CD4-positive, CD25-positive, alpha-beta regulatory T cell (primary cell): ENCODE results near the gene CHCHD4. TPM values are rescaled to one million over a fixed set of nuclear protein-coding genes. Genes with fewer than 3 reads are reported as not detected.

Experiments
- ATAC-seq, 2 donors: fragments of 150-1000 bp; cut with Tn5 transposase; one replicate each; pipeline ENCODE4 v1.10.0; 2021; ENCODE audit warnings: low read depth in 2 of 2, moderate number of reproducible peaks in 2 of 2, moderate library complexity in 1 of 2
- DNase-seq, 3 donors: peaks; one replicate each; pipeline versions ENCODE4 v3.0.0 to v3.0.0-alpha.2; 2012 to 2022; ENCODE audit warnings: mixed read lengths in 1 of 3
- H3K27ac ChIP-seq: one replicate; pipeline ENCODE4 v1.7.0; 2013; ENCODE audit warnings: mild to moderate bottlenecking, low read length; ENCODE audit not compliant: insufficient read depth, poor library complexity, severe bottlenecking
- H3K27me3 ChIP-seq: one replicate; pipeline ENCODE4 v1.7.0; 2013; ENCODE audit warnings: low read length; ENCODE audit not compliant: control insufficient read depth, insufficient read depth
- H3K36me3 ChIP-seq: one replicate; pipeline ENCODE4 v1.7.0; 2013; ENCODE audit warnings: mild to moderate bottlenecking, low read length, moderate library complexity; ENCODE audit not compliant: control insufficient read depth, insufficient read depth
- H3K4me1 ChIP-seq: 2 replicates; pipeline ENCODE4 v1.7.0; 2013; ENCODE audit warnings: mild to moderate bottlenecking, low read length; ENCODE audit not compliant: insufficient read depth, control insufficient read depth, poor library complexity, severe bottlenecking
- H3K4me3 ChIP-seq: one replicate; pipeline ENCODE4 v1.7.0; 2013; ENCODE audit warnings: low read depth, mild to moderate bottlenecking, low read length, moderate library complexity
- H3K9me3 ChIP-seq, 2 experiments: 1 replicate in 1 of 2; 2 replicates in 1 of 2; pipeline ENCODE4 v1.7.0; 2013; ENCODE audit warnings: low read length in 2 of 2, mild to moderate bottlenecking in 1 of 2, moderate library complexity in 1 of 2; ENCODE audit not compliant: control insufficient read depth in 2 of 2
- H3K27ac Mint-ChIP-seq, 3 donors: one replicate each; pipeline ENCODE4 v1.8.0; 2020 to 2022; ENCODE audit warnings: mild to moderate bottlenecking in 3 of 3, mixed read lengths in 3 of 3, moderate library complexity in 2 of 3
- H3K27me3 Mint-ChIP-seq: one replicate; pipeline ENCODE4 v1.8.0; 2022; ENCODE audit warnings: mild to moderate bottlenecking, mixed read lengths
- H3K36me3 Mint-ChIP-seq: one replicate; pipeline ENCODE4 v1.8.0; 2020; ENCODE audit warnings: mixed read lengths
- H3K4me1 Mint-ChIP-seq, 4 donors: one replicate each; pipeline ENCODE4 v1.8.0; 2020 to 2022; ENCODE audit warnings: mixed read lengths in 4 of 4, mild to moderate bottlenecking in 1 of 4
- H3K4me3 Mint-ChIP-seq, 4 donors: one replicate each; pipeline ENCODE4 v1.8.0; 2020 to 2022; ENCODE audit warnings: mild to moderate bottlenecking in 4 of 4, mixed read lengths in 4 of 4, moderate library complexity in 3 of 4
- H3K9me3 Mint-ChIP-seq, 7 donors: one replicate each; pipeline ENCODE4 v1.8.0; 2020 to 2022; ENCODE audit warnings: mixed read lengths in 7 of 7, mild to moderate bottlenecking in 3 of 7, moderate library complexity in 2 of 7
- polyA plus RNA-seq, 4 donors: library from polyadenylated mRNA; unstranded; fragments of 300-500 nt; fragmentation: Illumina TruSeq; gene quantifications; one replicate each; pipeline ENCODE4 v1.2.3, GENCODE V29; 2021
- total RNA-seq: library from RNA; stranded (reverse); gene quantifications from one replicate; pipeline ENCODE4 v1.2.3, GENCODE V29; 2022

Gene CHCHD4
- total and polyA plus RNA-seq, 5 donors from 2014 or later = 3.6 to 21.1 (median 12.2) TPM

GRCh38 chr3:14133188-14133800 lies 8.6 kb upstream of the CHCHD4 start:
- Histone ChIP-seq H3K9me3 (no peaks in the 10 kb centered on the region), H3K27ac (no peak overlapping the region), H3K27me3 (no peaks in the 10 kb centered on the region), H3K36me3 (peaks cover 86% of the 10 kb centered on the region), H3K4me3 (no peak overlapping the region), H3K4me1 (no peaks in the 10 kb centered on the region)
- no peak for DNase-seq
- no peaks in the 10 kb centered on the region for H3K9me3 Mint-ChIP-seq
- peaks cover 57% of the 10 kb centered on the region for H3K36me3 Mint-ChIP-seq
- no peaks in the 10 kb centered on the region for H3K27me3 Mint-ChIP-seq
- no peak overlapping the region for H3K27ac Mint-ChIP-seq
- peaks cover 0 to 7% (median 3%) of the 10 kb centered on the region in 4 donors for H3K4me1 Mint-ChIP-seq
- ATAC-seq = no peak
- H3K4me3 Mint-ChIP-seq = no peak overlapping the region

GRCh38 chr3:14132689-14133088 lies 8.0 kb upstream of the CHCHD4 start:
- Histone ChIP-seq H3K4me3 (no peak overlapping the region), H3K27me3 (no peaks in the 10 kb centered on the region), H3K27ac (no peak overlapping the region), H3K4me1 (peaks cover 3% of the 10 kb centered on the region), H3K36me3 (peaks cover 84% of the 10 kb centered on the region), H3K9me3 (no peaks in the 10 kb centered on the region)
- H3K27me3 Mint-ChIP-seq = no peaks in the 10 kb centered on the region
- DNase-seq (no peak), ATAC-seq (no peak)
- peaks cover 0 to 12% (median 8%) of the 10 kb centered on the region in 4 donors for H3K4me1 Mint-ChIP-seq
- peak overlapping the region in 1 of 3 donors; percentile 35 for H3K27ac Mint-ChIP-seq
- no peak overlapping the region for H3K4me3 Mint-ChIP-seq
- H3K36me3 Mint-ChIP-seq = peaks cover 62% of the 10 kb centered on the region
- no peaks in the 10 kb centered on the region for H3K9me3 Mint-ChIP-seq

GRCh38 chr3:14132120-14132519 lies 7.5 kb upstream of the CHCHD4 start:
- Histone ChIP-seq H3K9me3 (no peaks in the 10 kb centered on the region), H3K27ac (no peak overlapping the region), H3K4me3 (no peak overlapping the region), H3K27me3 (no peaks in the 10 kb centered on the region), H3K36me3 (peaks cover 84% of the 10 kb centered on the region), H3K4me1 (peaks cover 8% of the 10 kb centered on the region)
- Mint-ChIP-seq H3K27me3 (no peaks in the 10 kb centered on the region), H3K4me3 (no peak overlapping the region), H3K36me3 (peaks cover 62% of the 10 kb centered on the region), H3K4me1 (peaks cover 0 to 15% (median 12%) of the 10 kb centered on the region in 4 donors), H3K27ac (peak overlapping the region in 2 of 3 donors; percentile 35 to 88), H3K9me3 (no peaks in the 10 kb centered on the region)
- ATAC-seq = no peak
- no peak for DNase-seq

GRCh38 chr3:14131134-14131533 lies 6.5 kb upstream of the CHCHD4 start:
- Histone ChIP-seq H3K9me3 (no peaks in the 10 kb centered on the region), H3K27ac (no peak overlapping the region), H3K4me1 (peaks cover 18% of the 10 kb centered on the region), H3K4me3 (no peak overlapping the region), H3K27me3 (no peaks in the 10 kb centered on the region), H3K36me3 (peaks cover 78% of the 10 kb centered on the region)
- no peaks in the 10 kb centered on the region for H3K27me3 Mint-ChIP-seq
- peaks cover 3 to 25% (median 19%) of the 10 kb centered on the region in 4 donors for H3K4me1 Mint-ChIP-seq
- ATAC-seq (no peak), DNase-seq (no peak)
- H3K27ac Mint-ChIP-seq = peak overlapping the region in 1 of 3 donors; percentile 88
- peak overlapping the region in 1 of 4 donors; percentile 70 for H3K4me3 Mint-ChIP-seq
- H3K36me3 Mint-ChIP-seq = peaks cover 58% of the 10 kb centered on the region
- no peaks in the 10 kb centered on the region for H3K9me3 Mint-ChIP-seq

GRCh38 chr3:14130707-14131106 lies 6.0 kb upstream of the CHCHD4 start:
- Mint-ChIP-seq H3K4me3 (no peak overlapping the region), H3K36me3 (peaks cover 54% of the 10 kb centered on the region), H3K9me3 (no peaks in the 10 kb centered on the region), H3K4me1 (peaks cover 3 to 30% (median 20%) of the 10 kb centered on the region in 4 donors), H3K27me3 (no peaks in the 10 kb centered on the region), H3K27ac (peak overlapping the region in 1 of 3 donors; percentile 31)
- DNase-seq (no peak), ATAC-seq (no peak)
- H3K27me3 ChIP-seq = no peaks in the 10 kb centered on the region
- peaks cover 74% of the 10 kb centered on the region for H3K36me3 ChIP-seq
- no peak overlapping the region for H3K27ac ChIP-seq
- peaks cover 22% of the 10 kb centered on the region for H3K4me1 ChIP-seq
- H3K9me3 ChIP-seq = no peaks in the 10 kb centered on the region
- no peak overlapping the region for H3K4me3 ChIP-seq

GRCh38 chr3:14130230-14130629 lies 5.6 kb upstream of the CHCHD4 start:
- H3K9me3 Mint-ChIP-seq = no peaks in the 10 kb centered on the region
- no peak overlapping the region for H3K27ac Mint-ChIP-seq
- H3K27me3 Mint-ChIP-seq = no peaks in the 10 kb centered on the region
- no peak overlapping the region for H3K4me3 Mint-ChIP-seq
- H3K4me1 Mint-ChIP-seq = peaks cover 3 to 31% (median 20%) of the 10 kb centered on the region in 4 donors
- Histone ChIP-seq H3K27me3 (no peaks in the 10 kb centered on the region), H3K4me3 (no peak overlapping the region), H3K27ac (no peak overlapping the region), H3K9me3 (no peaks in the 10 kb centered on the region), H3K4me1 (peaks cover 27% of the 10 kb centered on the region), H3K36me3 (peaks cover 69% of the 10 kb centered on the region)
- DNase-seq (no peak), ATAC-seq (no peak)
- H3K36me3 Mint-ChIP-seq = peaks cover 49% of the 10 kb centered on the region

GRCh38 chr3:14129296-14129695 lies 4.6 kb upstream of the CHCHD4 start:
- no peaks in the 10 kb centered on the region for H3K9me3 ChIP-seq
- ATAC-seq (no peak), DNase-seq (no peak)
- Mint-ChIP-seq H3K4me1 (peaks cover 3 to 33% (median 20%) of the 10 kb centered on the region in 4 donors), H3K9me3 (no peaks in the 10 kb centered on the region), H3K4me3 (no peak overlapping the region), H3K27me3 (no peaks in the 10 kb centered on the region), H3K36me3 (peaks cover 48% of the 10 kb centered on the region), H3K27ac (no peak overlapping the region)
- peaks cover 60% of the 10 kb centered on the region for H3K36me3 ChIP-seq
- H3K27me3 ChIP-seq = no peaks in the 10 kb centered on the region
- no peak overlapping the region for H3K27ac ChIP-seq
- no peak overlapping the region for H3K4me3 ChIP-seq
- H3K4me1 ChIP-seq = peaks cover 29% of the 10 kb centered on the region

- H3K9me3 ChIP-seq = no peaks in the 10 kb centered on the region
- peaks cover 54% of the 10 kb centered on the region for H3K36me3 ChIP-seq
- Mint-ChIP-seq H3K4me1 (peaks cover 4 to 38% (median 23%) of the 10 kb centered on the region in 4 donors), H3K9me3 (no peaks in the 10 kb centered on the region), H3K27ac (peak overlapping the region in 2 of 3 donors; percentile 60 to 80), H3K36me3 (peaks cover 48% of the 10 kb centered on the region), H3K27me3 (no peaks in the 10 kb centered on the region), H3K4me3 (peak overlapping the region in 1 of 4 donors; percentile 100)
- DNase-seq = no peak
- H3K27ac ChIP-seq = no peak overlapping the region
- no peak for ATAC-seq
- no peak overlapping the region for H3K4me3 ChIP-seq
- peaks cover 34% of the 10 kb centered on the region for H3K4me1 ChIP-seq
- no peaks in the 10 kb centered on the region for H3K27me3 ChIP-seq
Observed at GRCh38 chr3:14128724-14129123, 4.1 kb upstream of the CHCHD4 start.
